Stimulated activated naive CD4-positive, alpha-beta T cell (primary cell): ENCODE measurements around the gene CALCOCO2.

Source experiments
- DNase-seq, 6 experiments: peaks; one replicate each; lab custom pipeline; 2025; lab: John Stamatoyannopoulos, UW

Gene CALCOCO2

DNA sequence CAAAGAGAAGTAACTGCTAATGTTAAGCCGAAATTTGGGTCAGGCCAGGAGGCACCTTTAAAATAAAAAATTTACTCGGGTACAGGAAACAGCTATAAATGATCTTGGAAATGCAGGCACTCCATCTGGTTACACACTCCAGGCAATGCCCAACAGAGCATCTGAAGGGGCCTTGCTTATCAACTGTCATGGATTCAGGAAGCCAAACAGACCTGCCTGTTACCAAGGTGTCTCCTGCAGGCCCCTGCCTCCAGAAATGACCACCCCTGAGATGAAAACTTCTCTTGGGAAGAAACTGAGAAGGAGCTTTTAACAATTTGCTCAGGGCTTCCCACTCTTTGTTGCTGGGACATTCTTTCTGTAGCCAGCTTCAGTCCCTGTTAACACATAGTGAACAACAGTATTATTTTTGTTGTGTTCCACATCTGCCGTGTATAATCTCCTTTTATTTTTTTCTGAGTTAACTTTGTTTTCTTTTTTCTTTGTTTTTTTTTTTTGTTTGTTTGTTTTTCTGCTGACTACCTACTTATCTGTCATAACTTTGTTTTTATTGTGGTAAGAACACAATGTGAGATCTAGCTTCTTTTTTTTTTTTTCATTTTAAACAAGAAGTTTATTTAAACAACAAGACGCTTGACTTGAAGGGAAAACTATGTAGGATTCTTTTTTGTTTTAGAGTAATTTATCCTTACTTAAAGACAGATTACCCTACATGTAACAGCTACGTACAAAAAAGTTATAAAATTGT, 43.0 kb downstream of the CALCOCO2 start:
- no peak for DNase-seq

DNA sequence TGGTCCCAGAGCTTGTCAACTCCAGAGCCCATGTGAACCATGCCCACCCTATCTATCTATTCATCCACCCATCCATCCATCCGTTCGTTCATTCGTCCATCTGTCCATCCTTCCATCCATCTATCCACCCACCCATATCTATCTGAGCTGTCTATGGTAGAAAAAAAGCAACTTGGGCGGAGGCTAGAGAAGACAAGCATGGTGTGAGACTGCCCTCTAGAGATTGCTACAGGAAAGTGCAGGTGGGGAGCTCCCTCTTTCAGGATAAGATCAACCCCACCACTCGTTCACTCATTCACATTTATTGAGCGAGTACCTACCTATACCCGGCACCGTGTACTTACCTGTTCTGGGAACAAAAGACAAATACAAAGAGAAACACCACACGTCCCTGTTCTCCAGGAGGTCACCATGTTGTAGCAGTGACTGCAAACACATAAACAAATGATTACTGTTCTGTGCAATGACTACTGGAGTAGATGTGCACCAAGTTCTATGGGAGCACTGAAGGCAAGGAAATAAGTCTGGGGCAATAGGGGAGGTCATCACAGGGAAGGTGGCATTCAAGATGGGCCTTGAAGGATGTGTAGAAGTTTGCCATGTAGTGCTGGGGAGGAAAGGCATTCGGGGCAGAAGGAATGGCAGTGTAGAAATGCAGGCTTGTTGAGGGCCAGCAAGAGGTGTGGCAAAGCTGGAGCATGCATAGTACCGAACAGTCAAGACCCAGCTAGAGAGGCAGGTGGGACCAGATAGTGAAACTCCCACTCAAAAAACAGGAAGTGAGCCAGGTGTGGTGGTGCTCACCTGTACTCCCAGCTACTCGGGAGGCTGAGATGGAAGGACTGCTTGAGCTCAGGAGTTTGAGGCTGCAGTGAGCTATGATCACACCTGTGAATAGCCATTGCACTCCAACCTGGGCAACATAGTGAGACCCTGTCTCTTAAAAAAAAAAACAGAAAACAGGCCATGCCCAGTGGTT, 48.4 kb downstream of the CALCOCO2 start:
- DNase-seq = peak; percentile 18 to 80 (median 41)

DNA sequence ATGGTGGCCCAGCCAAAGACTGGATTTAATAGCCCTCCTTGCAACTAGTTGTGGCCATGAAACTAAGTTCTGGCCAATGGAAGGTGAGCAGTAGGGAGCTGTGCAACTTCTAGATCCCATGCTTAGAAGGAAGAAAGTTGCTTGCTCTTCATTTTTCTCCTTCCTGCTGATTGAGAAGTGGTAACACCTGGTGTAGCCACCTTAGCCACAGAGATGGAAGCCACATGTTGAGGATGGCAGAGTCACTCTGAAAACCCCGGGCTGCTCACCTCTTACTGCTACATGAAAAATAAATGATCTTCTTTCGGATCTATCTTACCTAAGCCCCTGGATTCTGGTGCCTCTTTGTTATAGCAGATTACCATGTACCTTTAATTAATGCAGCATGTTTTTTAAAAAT, 51.4 kb downstream of the CALCOCO2 start:
- DNase-seq = no peak

DNA sequence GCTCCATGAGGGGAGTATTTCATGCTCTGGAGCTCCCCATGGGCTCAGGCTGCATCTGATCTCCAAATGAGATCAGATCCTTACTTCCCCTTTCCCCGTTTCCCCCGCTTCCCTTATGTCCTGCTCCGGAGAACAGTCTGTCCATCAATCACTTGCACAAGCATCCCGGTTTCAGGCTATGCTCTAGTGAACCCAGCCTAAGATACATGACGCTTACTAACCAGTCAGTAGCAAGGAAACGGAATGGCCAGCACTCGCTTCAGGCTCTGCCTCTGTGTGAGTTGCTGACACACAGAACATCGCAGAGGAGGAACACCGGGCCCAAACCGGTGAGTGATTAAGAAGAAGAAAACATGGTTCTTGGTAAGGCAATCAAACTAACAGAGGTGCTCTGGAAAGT, 52.3 kb downstream of the CALCOCO2 start:
- no peak for DNase-seq

DNA sequence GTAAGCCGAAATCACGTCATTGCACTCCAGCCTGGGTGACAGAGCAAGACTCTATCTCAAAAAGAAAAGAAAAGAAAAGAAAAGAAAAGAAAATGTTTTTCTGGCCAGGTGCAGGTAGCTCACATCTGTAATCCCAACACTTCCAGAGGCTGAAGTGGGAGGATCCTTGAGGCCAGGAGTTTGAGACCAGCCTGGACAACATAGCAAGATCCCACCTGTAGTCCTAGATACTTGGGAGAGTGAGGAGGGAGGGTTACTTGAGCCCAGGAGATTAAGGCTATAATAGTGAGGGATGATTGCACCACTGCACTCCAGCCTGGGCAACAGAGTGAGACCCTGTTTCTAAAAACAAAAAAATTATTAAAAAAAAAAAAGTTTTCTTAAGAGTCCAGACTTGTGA, 59.3 kb downstream of the CALCOCO2 start:
- no peak for DNase-seq

DNA sequence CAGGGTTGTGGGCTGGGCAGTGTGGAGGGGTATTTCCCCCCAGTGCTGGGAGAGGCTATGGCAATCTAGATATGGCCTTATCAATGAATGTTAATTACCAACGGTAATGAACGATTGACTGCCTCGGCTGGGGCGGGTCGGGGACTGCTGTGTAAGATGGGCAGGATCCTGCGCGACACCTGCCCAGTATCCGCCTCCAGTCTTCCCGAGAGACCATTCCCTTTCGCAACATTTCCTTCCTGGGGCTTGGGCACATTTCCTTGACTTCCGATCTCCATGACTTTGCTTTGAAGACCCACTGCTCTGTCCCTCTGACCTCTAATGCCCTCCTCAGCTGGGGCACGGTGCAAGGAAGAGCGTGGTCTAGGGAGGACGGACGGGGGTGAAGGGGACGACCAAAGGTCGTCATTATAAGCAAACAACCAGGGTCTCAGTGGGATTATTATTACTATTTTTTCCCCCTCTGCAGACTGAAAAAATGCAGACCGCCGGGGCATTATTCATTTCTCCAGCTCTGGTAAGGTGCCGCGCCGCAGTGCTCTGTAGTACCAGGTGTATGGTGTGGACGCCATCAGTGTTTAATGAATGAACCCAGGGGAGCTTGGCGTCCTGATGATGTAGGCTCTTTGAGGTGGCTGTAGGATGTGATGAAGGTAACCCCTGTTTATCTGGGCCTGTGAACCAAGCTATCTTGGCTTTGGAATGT, 62.3 kb downstream of the CALCOCO2 start:
- DNase-seq = peak in 1 of 6 experiments; percentile 8

DNA sequence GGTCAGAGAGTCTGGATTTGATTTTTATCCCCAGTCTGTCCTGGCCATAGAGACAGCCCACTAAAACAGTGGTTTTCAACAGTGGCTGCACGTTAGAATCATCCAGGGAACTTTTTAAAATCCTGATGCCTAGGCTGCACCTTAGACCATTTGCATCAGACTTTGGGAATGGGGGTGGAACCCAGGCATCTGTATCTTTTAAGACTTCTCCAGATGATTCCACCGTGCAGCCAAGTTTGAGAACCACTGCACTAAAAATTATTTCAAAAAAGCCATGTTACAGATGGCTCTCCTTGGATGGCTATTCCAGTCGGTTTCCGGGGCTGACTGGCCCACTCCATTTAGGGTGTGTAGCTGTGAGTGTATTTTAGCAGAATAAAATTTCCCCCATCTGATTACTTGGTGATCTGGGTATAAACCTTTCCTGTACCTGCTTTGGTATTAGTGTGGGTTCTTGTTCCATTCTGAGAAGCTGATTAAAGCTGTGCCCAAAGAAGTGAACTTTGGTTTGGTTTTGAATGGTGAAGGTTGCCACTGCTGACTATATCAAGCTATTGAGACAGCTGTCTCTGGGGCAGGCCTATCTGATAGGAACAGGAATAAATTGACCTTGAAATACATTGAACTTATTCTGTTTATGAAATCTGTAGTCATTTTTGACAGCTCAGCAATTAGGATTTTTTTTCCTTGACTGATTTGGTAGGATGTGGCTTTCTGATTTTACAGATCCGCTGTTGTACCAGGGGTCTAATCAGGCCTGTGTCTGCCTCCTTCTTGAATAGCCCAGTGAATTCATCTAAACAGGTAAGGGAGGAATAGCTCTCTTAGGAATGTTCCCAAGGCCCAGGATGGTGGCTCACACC, 63.0 kb downstream of the CALCOCO2 start:
- no peak for DNase-seq

DNA sequence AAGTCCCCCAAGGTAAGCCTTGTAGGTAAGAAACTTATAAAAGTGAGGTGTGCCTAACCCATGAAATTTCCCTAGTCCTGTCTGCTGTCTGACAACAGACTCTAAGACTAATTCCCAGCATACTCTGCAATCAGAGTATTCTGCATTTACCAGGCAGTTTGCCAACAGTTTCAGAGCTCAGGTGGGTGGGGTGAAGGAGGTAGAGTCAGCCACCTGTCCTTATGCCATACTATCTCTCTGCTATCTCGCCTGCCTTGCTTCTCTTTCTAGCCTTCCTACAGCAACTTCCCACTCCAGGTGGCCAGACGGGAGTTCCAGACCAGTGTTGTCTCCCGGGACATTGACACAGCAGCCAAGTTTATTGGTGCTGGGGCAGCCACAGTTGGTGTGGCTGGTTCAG, 64.1 kb downstream of the CALCOCO2 start:
- no peak for DNase-seq

DNA sequence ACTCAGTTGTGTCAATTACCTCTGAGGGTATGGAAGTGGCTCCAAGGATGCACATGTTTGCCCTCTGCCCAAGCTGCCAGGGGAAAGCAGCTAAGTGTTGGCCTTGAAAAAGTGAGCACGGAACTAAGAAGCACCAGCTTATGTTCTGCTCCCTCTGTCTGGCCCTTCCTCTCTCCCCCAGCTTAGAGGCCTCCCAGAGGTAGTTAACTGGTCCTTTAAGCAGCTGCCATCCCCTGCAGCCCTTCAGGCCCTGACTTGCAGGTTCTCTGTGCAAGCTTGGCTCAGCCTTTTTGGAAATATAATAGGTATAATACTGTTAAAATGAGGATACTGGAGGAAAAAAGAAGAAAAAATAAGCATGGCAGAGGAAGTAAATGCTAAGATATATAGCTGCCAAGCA, 70.4 kb downstream of the CALCOCO2 start:
- DNase-seq = no peak

DNA sequence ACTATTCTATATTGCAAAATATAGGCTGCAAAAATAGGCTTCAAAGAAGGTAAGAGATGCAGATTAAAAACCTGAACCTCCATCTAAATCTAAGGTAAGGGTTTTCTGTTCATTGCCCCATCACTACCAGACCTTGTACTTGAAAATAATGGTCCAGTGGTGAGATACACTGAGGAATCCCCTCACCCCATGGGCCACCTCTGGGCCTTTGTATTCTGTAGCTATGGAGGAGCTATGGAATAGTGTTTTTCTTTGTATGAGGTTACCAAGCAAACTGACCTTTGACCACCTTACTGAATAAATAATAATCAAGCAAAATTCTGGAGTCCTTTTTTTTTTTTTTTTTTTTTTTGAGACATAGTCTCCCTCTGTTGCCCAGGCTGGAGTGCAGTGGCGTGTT, 72.6 kb downstream of the CALCOCO2 start:
- DNase-seq = no peak

DNA sequence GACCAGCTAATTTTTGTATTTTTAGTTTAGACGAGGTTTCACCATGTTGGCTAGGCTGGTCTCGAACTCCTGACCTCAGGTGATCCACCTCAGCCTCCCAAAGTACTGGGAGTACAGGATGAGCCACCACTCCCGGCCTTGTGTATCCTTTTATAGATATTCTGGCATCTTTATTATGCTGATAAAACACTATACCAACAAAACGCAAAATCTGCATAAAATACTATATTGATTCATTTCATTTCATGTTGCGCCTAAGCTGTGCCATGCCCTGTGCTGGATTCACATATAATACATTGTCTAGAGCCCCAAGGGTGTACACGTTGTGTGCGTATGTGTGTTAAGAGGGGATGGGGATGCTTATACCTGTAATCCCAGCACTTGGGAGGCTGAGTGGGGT, 73.6 kb downstream of the CALCOCO2 start:
- no peak for DNase-seq

DNA sequence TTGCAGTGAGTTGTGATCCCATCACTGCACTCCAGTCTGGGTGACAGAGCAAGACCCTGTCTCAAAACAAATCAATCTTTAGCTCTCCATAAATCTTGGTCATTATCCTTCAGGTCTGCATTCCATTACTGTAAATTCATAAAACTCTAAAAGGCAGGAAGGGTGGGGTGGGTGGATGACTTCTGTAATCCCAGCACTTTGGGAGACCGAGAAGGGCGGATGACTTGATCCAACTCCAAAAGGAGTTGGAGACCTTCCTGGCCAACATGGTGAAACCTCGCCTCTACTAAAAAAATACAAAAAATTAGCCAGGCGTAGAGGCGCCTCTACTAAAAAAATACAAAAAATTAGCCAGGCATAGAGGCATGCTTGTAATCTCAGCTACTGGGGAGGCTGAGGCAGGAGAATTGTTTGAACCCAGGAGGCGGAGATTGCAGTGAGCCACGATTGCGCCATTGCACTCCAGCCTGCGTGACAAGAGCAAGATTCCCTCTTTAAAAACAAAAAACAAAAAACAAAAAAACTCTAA, 75.2 kb downstream of the CALCOCO2 start:
- DNase-seq = no peak

DNA sequence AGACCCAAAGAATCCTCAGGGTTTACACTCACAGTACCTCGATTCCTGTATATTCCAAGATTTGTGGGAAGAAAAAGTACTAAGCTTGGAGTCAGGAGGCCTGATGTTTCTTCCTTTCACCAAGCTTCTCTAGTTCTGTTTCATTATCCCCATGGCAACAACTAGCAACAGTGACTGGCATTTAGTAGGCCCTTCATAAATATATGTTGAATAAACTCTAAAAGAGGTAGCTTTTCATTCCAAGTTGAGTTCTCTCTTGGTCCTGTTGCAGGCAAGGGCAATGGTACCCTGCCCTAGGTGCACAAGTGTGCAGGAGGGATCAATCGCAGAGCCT, 76.8 kb downstream of the CALCOCO2 start:
- peak in 1 of 6 experiments; percentile 54 for DNase-seq

DNA sequence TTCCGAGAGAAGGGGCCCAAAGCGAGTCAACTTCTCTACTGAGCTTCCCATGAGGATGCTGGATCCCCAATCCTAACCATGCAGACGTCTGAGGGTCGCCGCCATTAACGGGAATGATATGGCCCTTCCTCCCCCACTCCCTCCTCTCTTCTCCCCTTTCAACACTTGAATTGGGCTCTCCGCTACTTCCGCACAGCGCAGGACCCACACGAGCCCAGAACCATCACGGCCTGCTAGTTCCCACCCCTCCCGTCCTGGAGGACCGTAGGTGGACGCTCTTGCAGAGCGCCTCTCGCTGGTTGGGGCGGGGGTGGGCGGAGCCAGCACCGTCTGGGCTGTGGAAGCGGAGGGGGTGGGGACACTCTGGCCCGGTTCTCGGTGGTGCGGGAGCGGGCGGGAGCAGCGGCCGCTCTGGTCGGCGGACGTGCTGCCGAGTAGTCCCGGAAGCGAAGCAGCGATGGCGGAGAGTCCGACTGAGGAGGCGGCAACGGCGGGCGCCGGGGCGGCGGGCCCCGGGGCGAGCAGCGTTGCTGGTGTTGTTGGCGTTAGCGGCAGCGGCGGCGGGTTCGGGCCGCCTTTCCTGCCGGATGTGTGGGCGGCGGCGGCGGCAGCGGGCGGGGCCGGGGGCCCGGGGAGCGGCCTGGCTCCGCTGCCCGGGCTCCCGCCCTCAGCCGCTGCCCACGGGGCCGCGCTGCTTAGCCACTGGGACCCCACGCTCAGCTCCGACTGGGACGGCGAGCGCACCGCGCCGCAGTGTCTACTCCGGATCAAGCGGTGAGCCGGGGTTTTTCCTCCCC, 77.4 kb downstream of the CALCOCO2 start, which contains the start of gene UBE2Z:
TSS of gene UBE2Z (plus strand) at position 361 of the 797 bp plus-strand sequence. CDS start at position 458, 97 bp downstream.
- peak; percentile 78 to 89 (median 84) for DNase-seq

DNA sequence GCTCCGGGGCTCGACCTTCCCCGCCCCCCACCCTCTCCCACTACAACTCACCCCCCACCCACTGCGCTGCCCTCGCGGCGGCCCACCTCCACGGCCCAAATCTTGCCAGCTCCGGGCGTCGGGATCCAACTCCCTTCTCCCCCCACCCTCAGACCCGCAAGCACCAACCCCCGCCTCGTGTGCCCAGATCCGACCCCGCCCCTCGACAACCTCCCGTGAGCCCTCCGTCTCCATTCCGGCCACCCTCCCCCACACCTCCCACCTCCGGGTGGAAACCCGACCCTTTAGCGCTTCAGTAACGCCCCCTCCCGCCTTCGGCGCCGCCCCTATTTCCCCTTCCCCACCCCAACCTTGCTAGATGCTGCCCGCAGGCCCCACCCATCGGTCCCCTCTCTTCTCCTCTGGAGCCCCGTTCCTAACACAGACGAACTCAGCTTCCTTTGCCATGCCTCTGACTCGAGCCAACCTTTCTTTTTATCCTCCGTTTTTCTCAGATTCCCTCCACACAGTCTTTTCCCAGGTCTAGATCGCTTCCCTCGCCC, 78.1 kb downstream of the CALCOCO2 start:
- peak; percentile 37 to 81 (median 64) for DNase-seq

DNA sequence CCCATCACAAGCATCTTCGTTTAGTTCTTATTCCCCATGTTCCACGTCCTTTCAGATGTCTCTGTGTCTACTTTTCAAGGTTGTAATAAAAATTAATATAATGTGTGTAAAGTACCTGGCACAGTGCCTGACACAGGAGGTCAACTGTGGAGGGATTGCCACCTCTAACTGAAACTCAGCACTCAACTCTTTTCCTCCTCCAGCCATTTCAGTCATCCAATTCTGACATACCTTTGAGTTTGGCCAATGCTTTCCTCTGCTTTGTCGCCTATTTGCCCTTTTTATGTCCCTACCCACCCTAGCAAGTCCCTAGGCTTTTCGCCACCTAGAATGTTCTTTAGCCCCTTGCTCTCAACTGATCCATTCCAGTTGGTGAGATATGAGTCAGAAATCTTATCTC, 78.9 kb downstream of the CALCOCO2 start:
- DNase-seq = no peak

DNA sequence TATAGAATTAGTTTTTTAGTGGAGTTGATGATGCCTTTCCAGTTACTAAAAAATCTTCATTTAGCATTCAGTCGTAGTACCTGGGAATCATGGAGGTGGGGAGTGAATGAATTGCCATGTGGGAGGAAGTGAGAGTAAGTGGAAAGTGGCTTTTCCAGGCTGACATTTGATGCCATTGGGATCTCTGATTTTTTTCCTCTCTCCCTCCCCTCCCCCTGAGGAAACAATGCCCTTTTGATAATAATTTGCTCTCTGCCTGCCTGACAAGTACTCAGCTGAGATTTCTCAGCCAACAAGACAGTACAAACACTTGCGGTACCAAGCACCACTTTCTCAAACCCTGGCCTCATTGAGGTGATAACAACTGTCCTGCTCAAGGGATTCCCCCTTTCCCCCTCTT, 79.5 kb downstream of the CALCOCO2 start:
- DNase-seq = no peak

DNA sequence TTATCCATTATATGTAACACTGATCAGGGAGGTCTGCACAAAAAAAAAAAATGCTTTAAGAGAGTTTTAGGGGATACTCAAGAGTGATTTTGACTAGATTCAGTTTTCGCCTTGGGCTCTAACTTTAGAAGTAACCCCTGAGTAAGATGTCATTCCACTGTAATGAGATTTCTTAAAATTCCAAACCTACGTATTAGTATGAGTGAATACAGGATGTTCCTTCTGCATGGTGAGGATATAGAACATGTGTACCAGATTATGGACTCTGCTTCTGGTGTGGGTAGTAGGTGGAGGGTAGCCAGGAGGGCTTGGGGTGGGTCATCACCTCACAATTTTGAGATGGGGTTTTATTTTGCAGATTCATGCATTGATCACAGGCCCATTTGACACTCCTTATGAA, 81.6 kb downstream of the CALCOCO2 start:
- DNase-seq = no peak
